Fibroblast of pulmonary artery (primary cell): ENCODE data around the gene PPP4C.

Experiments used
- DNase-seq: peaks from one replicate; pipeline ENCODE4 v3.0.0-alpha.2; 2010; ENCODE audit warnings: low read depth
- H3K4me3 ChIP-seq: replicated peaks from 2 replicates; pipeline ENCODE4 v1.5.1; 2011; ENCODE audit warnings: low read depth, mild to moderate bottlenecking, control low read depth, low read length, moderate library complexity
- TF ChIP-seq, protein P1 (sequence below): IDR thresholded peaks from 2 replicates; pipeline ENCODE4 v1.5.1; 2011; ENCODE audit warnings: mild to moderate bottlenecking, control low read depth, low read length, inconsistent platforms; ENCODE audit errors: missing control alignments

Gene PPP4C

GRCh38 chr16:30131869-30132475 lies 56.2 kb downstream of the PPP4C start:
- no peak for DNase-seq
- H3K4me3 ChIP-seq: no peak overlapping the region
- TF ChIP-seq, protein P1, sequence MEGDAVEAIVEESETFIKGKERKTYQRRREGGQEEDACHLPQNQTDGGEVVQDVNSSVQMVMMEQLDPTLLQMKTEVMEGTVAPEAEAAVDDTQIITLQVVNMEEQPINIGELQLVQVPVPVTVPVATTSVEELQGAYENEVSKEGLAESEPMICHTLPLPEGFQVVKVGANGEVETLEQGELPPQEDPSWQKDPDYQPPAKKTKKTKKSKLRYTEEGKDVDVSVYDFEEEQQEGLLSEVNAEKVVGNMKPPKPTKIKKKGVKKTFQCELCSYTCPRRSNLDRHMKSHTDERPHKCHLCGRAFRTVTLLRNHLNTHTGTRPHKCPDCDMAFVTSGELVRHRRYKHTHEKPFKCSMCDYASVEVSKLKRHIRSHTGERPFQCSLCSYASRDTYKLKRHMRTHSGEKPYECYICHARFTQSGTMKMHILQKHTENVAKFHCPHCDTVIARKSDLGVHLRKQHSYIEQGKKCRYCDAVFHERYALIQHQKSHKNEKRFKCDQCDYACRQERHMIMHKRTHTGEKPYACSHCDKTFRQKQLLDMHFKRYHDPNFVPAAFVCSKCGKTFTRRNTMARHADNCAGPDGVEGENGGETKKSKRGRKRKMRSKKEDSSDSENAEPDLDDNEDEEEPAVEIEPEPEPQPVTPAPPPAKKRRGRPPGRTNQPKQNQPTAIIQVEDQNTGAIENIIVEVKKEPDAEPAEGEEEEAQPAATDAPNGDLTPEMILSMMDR: no peak

DNA sequence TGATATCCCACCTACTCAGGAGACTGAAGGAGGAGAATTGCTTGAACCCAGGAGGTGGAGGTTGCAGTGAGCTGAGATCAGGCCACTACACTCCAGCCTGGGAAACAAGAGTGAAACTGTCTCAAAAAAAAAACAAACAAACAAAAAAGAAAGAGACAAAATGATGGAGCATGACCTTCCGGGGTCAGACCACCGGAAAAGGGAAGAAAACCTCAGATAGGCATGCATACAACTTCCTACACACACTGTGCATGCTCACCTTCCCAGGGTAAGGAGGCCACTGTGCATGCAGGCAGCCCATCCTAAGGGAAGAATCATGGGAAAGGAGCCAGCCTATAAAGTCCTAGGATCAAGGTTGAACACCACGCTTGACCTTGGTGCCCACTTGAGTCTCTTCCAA lies 56.8 kb downstream of the PPP4C start:
- no peak overlapping the region for H3K4me3 ChIP-seq
- DNase-seq: no peak
- TF ChIP-seq, protein P1: no peak
